Measurements from ENCODE around the gene TMEFF1.

Gene TMEFF1

GRCh38 chr9:100445903-100446549, 26.9 kb upstream of the TMEFF1 start:
- no peak for DNase-seq
- in situ Hi-C loops (cut with MboI; ENCODE audit: low pct_unique_long_range_greater_than_20kb, low sequenced_read_pairs): no loop called here

GRCh38 chr9:100447041-100447440, 25.9 kb upstream of the TMEFF1 start:
- DNase-seq: no peak
- in situ Hi-C loops (cut with MboI; ENCODE audit: low pct_unique_long_range_greater_than_20kb, low sequenced_read_pairs): no loop called here

- DNase-seq: no peak
- in situ Hi-C loops (cut with MboI; ENCODE audit: low pct_unique_long_range_greater_than_20kb, low sequenced_read_pairs): no loop called here
Observed at GRCh38 chr9:100448266-100448665, 24.7 kb upstream of the TMEFF1 start.

GRCh38 chr9:100449420-100449819, 23.5 kb upstream of the TMEFF1 start:
- in situ Hi-C loops (cut with MboI; ENCODE audit: low pct_unique_long_range_greater_than_20kb, low sequenced_read_pairs): no loop called here
- no peak for DNase-seq

DNA sequence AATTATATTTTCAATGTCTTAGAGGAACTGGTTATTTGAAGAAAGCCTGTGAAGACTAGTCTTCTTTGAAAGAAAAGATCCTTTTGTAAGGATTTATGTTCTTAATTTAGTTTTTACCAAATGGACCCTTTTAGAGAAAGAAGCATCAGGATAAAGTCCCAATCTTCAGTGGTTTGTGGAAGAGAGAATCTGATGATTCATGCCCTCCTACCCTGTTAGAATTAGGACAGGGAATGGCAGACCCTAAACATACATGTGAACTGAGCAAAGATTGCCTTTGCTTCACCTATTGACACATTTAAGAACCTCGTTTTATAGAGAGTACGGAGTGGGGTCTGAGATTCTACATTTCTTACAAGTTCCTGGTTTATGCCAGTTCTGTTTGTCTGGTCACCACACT, 20.1 kb upstream of the TMEFF1 start:
- in situ Hi-C loops (cut with MboI; ENCODE audit: low pct_unique_long_range_greater_than_20kb, low sequenced_read_pairs): no loop called here
- no peak for DNase-seq

DNA sequence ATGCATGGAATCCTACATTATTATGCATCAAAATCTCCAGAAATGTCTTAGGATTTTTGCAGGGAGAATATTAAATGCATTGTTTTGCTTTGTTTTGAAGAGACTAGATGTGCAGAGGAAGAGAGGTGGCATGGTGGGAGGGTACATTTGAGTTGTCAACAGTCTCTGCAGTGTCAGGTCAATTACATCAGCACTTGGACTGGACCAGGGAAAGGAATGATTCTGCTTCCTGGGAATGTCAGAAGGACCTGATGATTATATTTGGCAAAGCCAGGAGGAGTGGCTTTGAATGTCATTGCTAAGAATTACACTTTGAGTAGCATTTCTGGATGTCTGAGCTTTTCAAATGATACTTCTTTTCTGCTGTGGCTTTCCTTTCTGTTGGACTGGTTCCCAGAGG, 17.5 kb upstream of the TMEFF1 start:
- in situ Hi-C loops (cut with MboI; ENCODE audit: low pct_unique_long_range_greater_than_20kb, low sequenced_read_pairs): no loop called here
- DNase-seq: no peak

- in situ Hi-C loops (cut with MboI; ENCODE audit: low pct_unique_long_range_greater_than_20kb, low sequenced_read_pairs): no loop called here
- no peak for DNase-seq
Observed at GRCh38 chr9:100457517-100457916, 15.4 kb upstream of the TMEFF1 start.

DNA sequence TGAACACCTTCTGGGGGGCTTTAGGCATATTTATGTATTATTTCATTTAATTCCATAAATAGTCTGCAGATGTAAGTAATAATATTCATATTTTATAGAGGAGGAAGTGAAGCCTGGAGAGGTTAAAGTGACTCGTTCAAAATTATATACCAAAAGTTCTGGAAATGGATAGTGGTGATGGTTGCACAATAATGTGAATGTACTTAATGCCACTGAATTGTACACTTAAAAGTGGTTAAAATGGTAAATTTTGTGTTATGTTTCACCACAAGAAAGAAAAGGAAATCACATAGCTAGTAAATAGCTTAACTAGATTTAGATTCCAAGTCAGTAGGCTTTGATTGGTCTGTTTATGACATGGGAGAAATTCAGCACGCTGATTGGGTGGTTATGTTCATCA, 13.0 kb upstream of the TMEFF1 start:
- in situ Hi-C loops (cut with MboI; ENCODE audit: low pct_unique_long_range_greater_than_20kb, low sequenced_read_pairs): no loop called here
- DNase-seq: no peak

- in situ Hi-C loops (cut with MboI; ENCODE audit: low pct_unique_long_range_greater_than_20kb, low sequenced_read_pairs): no loop called here
- DNase-seq: no peak
Observed at GRCh38 chr9:100465274-100465673, 7.7 kb upstream of the TMEFF1 start.

- in situ Hi-C loops (cut with MboI; ENCODE audit: low pct_unique_long_range_greater_than_20kb, low sequenced_read_pairs): no loop called here
- no peak for DNase-seq
Observed at GRCh38 chr9:100465761-100466160, 7.2 kb upstream of the TMEFF1 start.

DNA sequence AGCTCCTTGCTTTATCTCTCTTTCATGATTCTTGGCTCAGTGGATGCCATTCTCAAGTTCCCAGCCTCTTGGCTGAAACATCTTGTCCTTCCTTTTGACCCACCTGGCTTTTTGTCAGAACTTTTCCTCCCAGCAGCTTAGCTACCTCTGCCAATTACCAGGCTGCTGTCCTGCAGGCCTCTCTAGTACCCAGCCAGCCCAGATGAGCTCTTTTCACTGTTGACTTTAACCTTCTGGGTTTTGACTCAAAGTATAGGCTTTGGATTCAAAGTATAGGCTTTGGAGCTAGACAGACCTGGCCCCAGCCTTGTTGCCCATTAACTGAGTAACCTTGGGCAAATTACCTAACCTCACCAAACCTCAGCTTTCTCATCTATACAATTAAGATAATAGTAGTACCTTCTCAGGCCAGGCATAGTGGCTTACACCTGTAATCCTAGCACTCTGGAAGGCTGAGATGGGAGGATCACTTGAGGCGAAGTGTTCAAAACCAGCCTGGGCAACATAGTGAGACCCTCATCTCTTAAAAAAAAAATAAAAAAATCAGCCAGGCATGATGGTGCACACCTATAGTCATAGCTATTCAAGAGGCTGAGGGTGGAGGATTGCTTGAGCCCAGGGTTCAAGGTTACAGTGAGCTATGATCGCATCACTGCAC, 6.6 kb upstream of the TMEFF1 start:
- in situ Hi-C loops (cut with MboI; ENCODE audit: low pct_unique_long_range_greater_than_20kb, low sequenced_read_pairs): no loop called here
- no peak for DNase-seq

DNA sequence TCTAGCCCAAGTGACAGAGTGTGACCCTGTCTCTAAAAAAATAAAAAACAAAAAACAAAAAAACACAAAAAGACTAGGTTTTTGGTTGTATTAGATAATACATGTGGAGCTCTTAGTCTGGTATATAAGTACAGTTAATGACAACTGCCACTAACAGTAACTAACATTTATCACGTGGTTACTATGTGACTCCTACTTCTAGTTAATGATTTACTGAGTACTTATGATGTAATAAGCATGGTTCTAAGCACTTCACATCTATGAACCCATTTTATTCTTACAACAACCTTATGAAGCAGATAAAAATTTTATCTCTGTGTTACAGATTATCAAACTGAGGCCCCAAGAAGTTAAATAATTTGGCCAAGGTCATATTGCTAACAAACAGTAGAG, 6.1 kb upstream of the TMEFF1 start:
- in situ Hi-C loops (cut with MboI; ENCODE audit: low pct_unique_long_range_greater_than_20kb, low sequenced_read_pairs): no loop called here
- DNase-seq: no peak

DNA sequence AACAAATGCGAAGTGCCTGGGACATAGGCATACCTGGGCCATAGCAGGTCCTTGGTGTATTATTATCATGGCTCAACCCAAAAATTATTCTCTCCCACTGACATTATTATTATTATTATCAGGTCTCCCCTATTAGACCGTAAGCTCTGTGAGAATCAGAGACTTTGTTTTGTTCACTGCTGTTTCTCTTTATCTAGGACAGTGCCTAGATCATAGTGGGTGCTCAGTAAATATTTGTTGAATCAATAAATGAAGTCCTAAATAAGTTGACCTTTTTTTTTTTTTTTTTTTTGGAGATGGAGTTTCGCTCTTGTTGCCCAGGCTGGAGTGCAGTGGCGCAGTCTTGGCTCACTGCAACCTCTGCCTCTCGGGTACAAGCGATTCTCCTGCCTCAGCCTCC, 4.9 kb upstream of the TMEFF1 start:
- no peak for DNase-seq
- in situ Hi-C loops (cut with MboI; ENCODE audit: low pct_unique_long_range_greater_than_20kb, low sequenced_read_pairs): no loop called here

GRCh38 chr9:100472268-100472667, 681 bp upstream of the TMEFF1 start:
- in situ Hi-C loops (cut with MboI; ENCODE audit: low pct_unique_long_range_greater_than_20kb, low sequenced_read_pairs): no loop called here
- DNase-seq: peak; percentile 38

GRCh38 chr9:100473276-100474081, 530 bp downstream of the TMEFF1 start:
- in situ Hi-C loops (cut with MboI; ENCODE audit: low pct_unique_long_range_greater_than_20kb, low sequenced_read_pairs): no loop called here
- DNase-seq: peak; percentile 59

DNA sequence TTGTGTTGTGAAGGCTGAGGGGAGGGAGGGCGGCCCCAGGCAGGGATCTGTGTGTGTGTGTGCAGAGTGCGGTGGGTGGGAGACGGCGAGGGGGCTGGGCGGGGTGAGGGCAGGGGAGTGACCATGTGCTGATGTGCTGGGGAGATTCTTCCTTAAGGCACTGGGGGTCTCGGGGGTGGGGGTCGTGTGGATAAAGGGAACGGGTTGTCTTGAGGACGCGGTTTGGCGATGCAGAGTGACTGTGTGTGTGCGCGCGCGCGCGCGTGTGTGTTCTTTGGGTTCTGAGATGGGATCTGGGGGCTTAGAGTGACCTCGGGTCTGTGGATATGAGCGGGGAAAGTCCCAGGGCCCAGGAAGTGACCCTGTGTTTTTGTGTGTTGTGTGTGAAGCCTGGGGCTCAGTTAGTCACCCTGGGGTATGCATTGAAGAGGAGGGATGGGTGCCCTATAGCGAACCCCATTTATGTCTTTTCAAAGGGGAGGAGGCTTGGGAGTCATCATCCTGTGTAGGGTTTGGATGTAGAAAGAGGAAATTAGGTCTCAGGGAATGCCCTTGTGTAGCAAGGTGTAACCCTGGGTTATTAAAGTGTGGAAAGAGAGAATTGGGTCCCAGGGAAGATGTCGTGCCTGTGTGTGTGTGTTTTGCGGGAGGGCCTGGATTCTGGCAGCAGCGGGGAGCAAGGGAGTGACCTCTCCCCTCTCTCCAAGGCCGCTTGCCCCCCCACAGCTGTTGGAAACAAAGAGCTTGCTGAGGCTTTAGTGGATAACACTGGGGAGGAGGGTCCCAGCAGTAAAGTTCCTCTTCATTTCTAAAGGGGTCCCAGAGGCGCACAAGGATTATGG, 1.4 kb downstream of the TMEFF1 start:
- in situ Hi-C loops (cut with MboI; ENCODE audit: low pct_unique_long_range_greater_than_20kb, low sequenced_read_pairs): no loop called here
- peak; percentile 26 for DNase-seq

- no peak for DNase-seq
- in situ Hi-C loops (cut with MboI; ENCODE audit: low pct_unique_long_range_greater_than_20kb, low sequenced_read_pairs): no loop called here
Observed at GRCh38 chr9:100474924-100475276, 2.0 kb downstream of the TMEFF1 start.

- no peak for DNase-seq
- in situ Hi-C loops (cut with MboI; ENCODE audit: low pct_unique_long_range_greater_than_20kb, low sequenced_read_pairs): no loop called here
Observed at GRCh38 chr9:100477241-100477640, 4.3 kb downstream of the TMEFF1 start.

DNA sequence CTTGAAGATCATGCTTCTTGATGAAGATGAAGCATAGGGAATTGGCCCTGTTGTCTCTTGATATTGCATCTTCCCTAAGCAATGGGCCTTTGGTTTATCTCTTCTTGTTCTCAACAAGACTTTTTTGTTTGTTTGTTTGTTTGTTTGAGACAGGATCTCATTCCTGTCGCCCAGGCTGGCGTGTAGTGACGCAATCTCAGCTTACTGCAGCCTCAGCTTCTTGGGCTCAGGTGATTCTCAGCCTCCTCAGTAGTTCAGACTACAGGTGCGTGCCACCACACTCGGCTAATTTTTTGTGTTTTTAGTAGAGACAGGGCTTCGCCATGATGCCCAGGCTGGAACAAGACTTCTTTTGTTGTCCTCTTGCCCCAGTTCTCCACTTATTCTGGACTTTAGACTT, 5.2 kb downstream of the TMEFF1 start:
- no peak for DNase-seq
- in situ Hi-C loops (cut with MboI; ENCODE audit: low pct_unique_long_range_greater_than_20kb, low sequenced_read_pairs): no loop called here

DNA sequence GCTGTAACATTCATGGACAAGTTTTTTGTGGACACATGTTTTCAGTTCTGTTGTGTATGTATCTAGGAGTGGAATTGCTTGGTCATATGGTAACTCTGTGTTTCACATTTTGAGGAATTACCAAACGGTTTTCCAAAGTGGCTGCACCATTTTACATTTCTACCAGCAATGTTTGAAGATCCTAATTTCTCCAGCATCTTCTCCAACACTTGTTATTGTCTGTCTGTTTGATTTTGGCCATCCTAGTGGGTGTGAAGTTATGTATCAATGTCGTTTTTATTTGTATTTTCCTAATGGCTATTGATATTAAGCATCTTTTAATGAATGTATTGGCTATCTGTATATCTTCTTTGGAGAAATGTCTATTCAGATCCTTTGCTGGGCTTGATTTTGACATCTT, 6.9 kb downstream of the TMEFF1 start:
- in situ Hi-C loops (cut with MboI; ENCODE audit: low pct_unique_long_range_greater_than_20kb, low sequenced_read_pairs): no loop called here
- no peak for DNase-seq
